GM13977 (cell line): ENCODE data around the gene TIMM13.

Experiments used
- DNase-seq: peaks from one replicate; pipeline ENCODE4 v3.0.0; 2012; ENCODE audit warnings: low spot score
- CTCF ChIP-seq: IDR thresholded peaks from 2 replicates; pipeline ENCODE4 v1.5.1; 2012; ENCODE audit warnings: mild to moderate bottlenecking, control low read depth; ENCODE audit not compliant: insufficient read depth; ENCODE audit errors: extremely low read depth, missing control alignments
- in situ Hi-C: fragments of 300-500 bp; cut with MboI; formaldehyde crosslinking; loops from one replicate; pipeline ENCODE4 v1.12.0; 2022; ENCODE audit warnings: low sequenced_read_pairs, low pct_unique_long_range_greater_than_20kb, mixed read lengths, inconsistent platforms; ENCODE audit not compliant: unreplicated experiment

Gene TIMM13

DNA sequence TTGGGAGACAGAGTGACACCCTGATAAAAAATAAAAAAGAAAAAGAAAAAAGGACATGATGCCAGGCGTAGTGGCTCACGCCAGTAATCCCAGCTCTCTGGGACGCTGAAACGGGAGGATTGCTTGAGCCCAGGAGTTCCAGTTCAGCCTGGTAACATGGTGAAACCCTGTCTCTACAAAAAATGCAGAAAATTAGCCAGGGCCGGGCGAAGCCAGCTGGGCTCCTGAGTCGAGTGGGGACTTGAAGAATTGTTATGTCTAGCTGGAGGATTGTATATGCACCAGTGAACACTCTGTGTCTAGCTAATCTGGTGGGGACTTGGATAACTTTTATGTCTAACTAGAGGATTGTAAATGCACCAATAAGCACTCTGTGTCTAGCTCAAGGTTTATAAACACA, 35.0 kb downstream of the TIMM13 start:
- TF ChIP-seq CTCF, result no peak
- in situ Hi-C loops, result loop anchor here (10.0 kb wide), 1 partner anchor 228 kb away; the partner anchor contains the start of gene DOT1L
- DNase-seq, result no peak

- in situ Hi-C loops, result loop anchor here (10.0 kb wide), 1 partner anchor 226 kb away; the partner anchor contains the start of gene DOT1L
- TF ChIP-seq CTCF, result peak; percentile 80
Observed at GRCh38 chr19:2391118-2391725, 36.2 kb downstream of the TIMM13 start.

GRCh38 chr19:2389594-2389993, 37.8 kb downstream of the TIMM13 start:
- TF ChIP-seq CTCF, result no peak
- in situ Hi-C loops, result no loop called here
- DNase-seq, result no peak

More at GRCh38 chr19:2391118-2391725, 36.2 kb downstream of the TIMM13 start:
- peak; percentile 76 for DNase-seq

- in situ Hi-C loops, result no loop called here
- no peak for TF ChIP-seq CTCF
Observed at GRCh38 chr19:2387367-2388288, 39.8 kb downstream of the TIMM13 start.

DNA sequence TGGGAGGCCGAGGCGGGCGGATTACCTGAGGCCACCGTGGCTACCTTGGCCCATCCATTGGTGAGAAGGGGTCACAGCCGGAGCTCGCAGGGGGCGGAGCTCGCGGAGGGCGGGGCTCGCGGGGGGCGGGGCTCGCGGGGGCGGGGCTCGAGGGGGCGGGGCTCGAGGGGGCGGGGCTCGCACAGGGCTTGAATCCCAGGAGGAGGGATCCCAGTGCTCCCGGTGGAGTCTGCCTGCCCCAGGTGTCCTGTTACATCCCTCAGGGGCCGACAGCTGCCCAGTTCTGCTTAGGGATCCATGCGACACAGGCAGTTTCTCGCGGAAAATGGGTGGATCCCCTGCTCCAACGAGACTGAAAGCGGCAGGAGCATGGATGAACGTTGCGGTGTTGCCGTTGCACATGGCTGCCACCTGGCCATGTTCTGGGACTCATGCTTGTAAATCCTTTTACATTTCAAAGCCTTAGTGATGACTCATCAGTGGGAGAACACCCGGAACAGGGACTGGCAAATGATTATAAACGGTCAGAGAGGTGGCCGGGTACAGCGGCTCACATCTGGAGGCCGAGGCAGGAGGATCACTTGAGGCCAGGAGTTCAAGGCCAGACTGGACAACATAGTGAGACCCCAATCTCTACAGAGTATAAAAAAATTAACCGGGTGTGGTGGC, 42.2 kb downstream of the TIMM13 start:
- in situ Hi-C loops, result no loop called here
- peak; percentile 65 for DNase-seq
- no peak for TF ChIP-seq CTCF

More at GRCh38 chr19:2387367-2388288, 39.8 kb downstream of the TIMM13 start:
- no peak for DNase-seq

DNA sequence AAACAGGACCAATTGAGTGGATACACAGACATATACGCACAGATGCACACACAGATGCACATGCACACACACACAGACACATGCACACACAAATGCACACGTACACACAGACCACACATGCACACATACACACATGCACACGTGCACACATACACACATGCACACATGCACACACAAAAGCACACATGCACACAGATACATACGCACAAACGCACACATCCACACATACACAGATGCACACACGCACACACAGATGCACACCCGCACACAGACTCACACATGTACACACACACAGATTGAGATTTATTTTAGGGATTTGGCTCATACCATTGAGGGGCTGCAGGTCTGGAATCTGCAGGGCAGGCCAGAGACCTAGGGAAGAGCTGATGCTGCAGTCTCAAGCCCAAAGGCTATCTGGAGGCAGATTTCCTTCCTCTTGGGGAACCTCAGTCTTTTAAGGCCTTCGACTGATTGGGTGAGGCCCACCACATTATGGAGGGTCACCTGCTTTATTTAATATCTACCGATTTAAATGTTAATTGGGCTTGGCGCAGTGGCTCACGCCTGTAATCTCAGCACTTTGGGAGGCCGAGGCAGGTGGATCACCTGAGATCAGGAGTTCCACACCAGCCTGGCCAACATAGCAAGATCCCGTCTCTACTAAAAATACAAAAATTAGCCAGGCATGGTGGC, 44.7 kb downstream of the TIMM13 start:
- TF ChIP-seq CTCF, result no peak
- DNase-seq, result no peak
- in situ Hi-C loops, result no loop called here
